ENCODE data around the gene UBE2L6.

The UBE2L6 gene

GRCh38 chr11:57567515-57568329, at the start of gene UBE2L6:
TSS of gene UBE2L6 (minus strand) at chr11:57567672. CDS start at chr11:57567611, 61 bp downstream.
- Mint-ChIP-seq H3K4me3 (peak within 1 kb of the TSS; percentile 94), H3K27ac (peak within 1 kb of the TSS; percentile 94), H3K36me3 (ENCODE audit: low read depth) (peaks cover 12% of the 10 kb centered on the region), H3K27me3 (no peaks in the 10 kb centered on the region), H3K9me3 (no peaks in the 10 kb centered on the region), H3K4me1 (peaks cover 36% of the 10 kb centered on the region)
- peak; percentile 70 for DNase-seq
- ATAC-seq, result peak; percentile 85

- peaks cover 8% of the 10 kb centered on the region for H3K9me3 Mint-ChIP-seq
- H3K36me3 Mint-ChIP-seq (ENCODE audit: low read depth), result peaks cover 6% of the 10 kb centered on the region
- DNase-seq (no peak), ATAC-seq (no peak)
- H3K27me3 Mint-ChIP-seq, result peaks cover 1% of the 10 kb centered on the region
- H3K4me3 Mint-ChIP-seq, result no peak overlapping the region
- H3K27ac Mint-ChIP-seq, result no peak overlapping the region
- no peaks in the 10 kb centered on the region for H3K4me1 Mint-ChIP-seq
These were observed 49.1 kb upstream of the UBE2L6 start for GRCh38 chr11:57616595-57616994.

GRCh38 chr11:57615308-57615707, 47.8 kb upstream of the UBE2L6 start:
- Mint-ChIP-seq H3K27ac (no peak overlapping the region), H3K4me3 (no peak overlapping the region), H3K9me3 (peaks cover 8% of the 10 kb centered on the region), H3K36me3 (ENCODE audit: low read depth) (peaks cover 6% of the 10 kb centered on the region), H3K27me3 (no peaks in the 10 kb centered on the region), H3K4me1 (no peaks in the 10 kb centered on the region)
- DNase-seq, result no peak
- no peak for ATAC-seq

GRCh38 chr11:57614234-57614772, 46.8 kb upstream of the UBE2L6 start:
- Mint-ChIP-seq H3K4me1 (no peaks in the 10 kb centered on the region), H3K27me3 (no peaks in the 10 kb centered on the region)
- no peak for DNase-seq

GRCh38 chr11:57610170-57610569, 42.7 kb upstream of the UBE2L6 start:
- no peaks in the 10 kb centered on the region for H3K9me3 Mint-ChIP-seq
- no peaks in the 10 kb centered on the region for H3K4me1 Mint-ChIP-seq
- no peak overlapping the region for H3K4me3 Mint-ChIP-seq
- ATAC-seq, result no peak
- no peak for DNase-seq
- H3K27me3 Mint-ChIP-seq, result peaks cover 2% of the 10 kb centered on the region
- H3K27ac Mint-ChIP-seq, result no peak overlapping the region
- no peaks in the 10 kb centered on the region for H3K36me3 Mint-ChIP-seq (ENCODE audit: low read depth)

More at GRCh38 chr11:57614234-57614772, 46.8 kb upstream of the UBE2L6 start:
- H3K4me3 Mint-ChIP-seq, result no peak overlapping the region
- peaks cover 3% of the 10 kb centered on the region for H3K9me3 Mint-ChIP-seq
- H3K36me3 Mint-ChIP-seq (ENCODE audit: low read depth), result peaks cover 2% of the 10 kb centered on the region
- no peak overlapping the region for H3K27ac Mint-ChIP-seq
- ATAC-seq, result no peak

GRCh38 chr11:57605028-57605420, 37.6 kb upstream of the UBE2L6 start:
- peaks cover 4% of the 10 kb centered on the region for H3K27me3 Mint-ChIP-seq
- no peaks in the 10 kb centered on the region for H3K36me3 Mint-ChIP-seq (ENCODE audit: low read depth)
- DNase-seq, result no peak
- no peak for ATAC-seq
- no peak overlapping the region for H3K4me3 Mint-ChIP-seq
- H3K9me3 Mint-ChIP-seq, result no peaks in the 10 kb centered on the region
- peaks cover 2% of the 10 kb centered on the region for H3K4me1 Mint-ChIP-seq
- no peak overlapping the region for H3K27ac Mint-ChIP-seq

GRCh38 chr11:57604296-57605027, 37.0 kb upstream of the UBE2L6 start:
- ATAC-seq (no peak), DNase-seq (no peak)
- Mint-ChIP-seq H3K4me3 (no peak overlapping the region), H3K27ac (no peak overlapping the region), H3K9me3 (no peaks in the 10 kb centered on the region), H3K4me1 (peaks cover 2% of the 10 kb centered on the region), H3K36me3 (ENCODE audit: low read depth) (no peaks in the 10 kb centered on the region), H3K27me3 (peaks cover 9% of the 10 kb centered on the region)

- peaks cover 5% of the 10 kb centered on the region for H3K4me1 Mint-ChIP-seq
- H3K36me3 Mint-ChIP-seq (ENCODE audit: low read depth), result no peaks in the 10 kb centered on the region
- H3K9me3 Mint-ChIP-seq, result no peaks in the 10 kb centered on the region
- no peak overlapping the region for H3K27ac Mint-ChIP-seq
- DNase-seq (no peak), ATAC-seq (no peak)
- no peak overlapping the region for H3K4me3 Mint-ChIP-seq
- peaks cover 28% of the 10 kb centered on the region for H3K27me3 Mint-ChIP-seq
These were observed 33.8 kb upstream of the UBE2L6 start for GRCh38 chr11:57601297-57601696.

GRCh38 chr11:57599381-57599780, 31.9 kb upstream of the UBE2L6 start:
- Mint-ChIP-seq H3K36me3 (ENCODE audit: low read depth) (no peaks in the 10 kb centered on the region), H3K4me3 (no peak overlapping the region), H3K27me3 (peaks cover 30% of the 10 kb centered on the region), H3K27ac (no peak overlapping the region), H3K4me1 (peaks cover 5% of the 10 kb centered on the region), H3K9me3 (no peaks in the 10 kb centered on the region)
- no peak for DNase-seq
- ATAC-seq, result no peak

- H3K4me3 Mint-ChIP-seq, result no peak overlapping the region
- no peaks in the 10 kb centered on the region for H3K9me3 Mint-ChIP-seq
- no peak for DNase-seq
- no peaks in the 10 kb centered on the region for H3K36me3 Mint-ChIP-seq (ENCODE audit: low read depth)
- H3K27ac Mint-ChIP-seq, result no peak overlapping the region
- H3K4me1 Mint-ChIP-seq, result peaks cover 3% of the 10 kb centered on the region
- no peak for ATAC-seq
- H3K27me3 Mint-ChIP-seq, result peaks cover 33% of the 10 kb centered on the region
These were observed 31.3 kb upstream of the UBE2L6 start for GRCh38 chr11:57598831-57599155.

- ATAC-seq (no peak), DNase-seq (no peak)
- no peak overlapping the region for H3K4me3 Mint-ChIP-seq
- no peaks in the 10 kb centered on the region for H3K36me3 Mint-ChIP-seq (ENCODE audit: low read depth)
- H3K4me1 Mint-ChIP-seq, result peaks cover 3% of the 10 kb centered on the region
- no peak overlapping the region for H3K27ac Mint-ChIP-seq
- no peaks in the 10 kb centered on the region for H3K9me3 Mint-ChIP-seq
- peaks cover 33% of the 10 kb centered on the region for H3K27me3 Mint-ChIP-seq
These were observed 30.7 kb upstream of the UBE2L6 start for GRCh38 chr11:57597916-57598830.

GRCh38 chr11:57597461-57597915, 30.0 kb upstream of the UBE2L6 start, which contains the start of gene SERPING1:
TSS of gene SERPING1 (plus strand) at chr11:57597685. CDS start at chr11:57598271, 586 bp downstream.
- Mint-ChIP-seq H3K27ac (no peak within 1 kb of the TSS), H3K27me3 (peaks cover 36% of the 10 kb centered on the region), H3K9me3 (no peaks in the 10 kb centered on the region), H3K36me3 (ENCODE audit: low read depth) (no peaks in the 10 kb centered on the region), H3K4me1 (peaks cover 3% of the 10 kb centered on the region), H3K4me3 (no peak within 1 kb of the TSS)
- no peak for DNase-seq
- ATAC-seq, result no peak

GRCh38 chr11:57596266-57596885, 28.9 kb upstream of the UBE2L6 start:
- Mint-ChIP-seq H3K36me3 (ENCODE audit: low read depth) (no peaks in the 10 kb centered on the region), H3K9me3 (no peaks in the 10 kb centered on the region), H3K27me3 (peaks cover 36% of the 10 kb centered on the region), H3K4me3 (no peak overlapping the region), H3K4me1 (peaks cover 3% of the 10 kb centered on the region), H3K27ac (no peak overlapping the region)
- ATAC-seq, result no peak
- no peak for DNase-seq
